ENCODE data around the gene POR.

DNA sequence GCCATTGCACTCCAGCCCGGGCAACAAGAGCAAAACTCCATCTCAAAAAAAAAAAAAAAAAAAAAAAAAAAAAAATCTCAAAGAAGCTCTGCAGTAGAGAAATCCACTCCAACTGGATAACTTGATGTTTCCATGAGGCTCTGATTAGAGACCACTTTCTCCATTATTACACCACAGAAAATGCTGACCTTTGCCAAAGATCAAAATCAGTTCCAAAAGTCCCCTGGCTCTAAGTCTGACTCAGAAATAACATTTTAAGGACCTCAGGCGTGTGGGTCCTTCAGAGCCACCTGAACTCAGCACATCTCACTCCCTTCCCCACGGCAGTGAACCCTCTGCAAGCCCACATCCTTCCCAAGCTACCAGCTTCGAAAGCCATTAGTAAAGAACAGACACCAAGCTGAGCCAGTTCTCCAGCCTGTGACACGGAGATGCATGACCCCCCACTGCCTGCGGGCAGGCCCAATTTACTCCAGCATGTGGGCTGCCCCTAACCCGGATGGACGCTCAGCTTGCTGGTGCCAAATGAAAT, 93.3 kb downstream of the POR start:
- TF ChIP-seq CTCF (IDR thresholded peaks at IDR 0.05) (no peak), POLR2A (IDR thresholded peaks at IDR 0.05) (no peak)

All from adrenal gland (tissue), 5 donors.